Ishikawa (cell line): ENCODE data around the gene FOXK1.

ENCODE experiments used
- CEBPB ChIP-seq: IDR thresholded peaks from 2 replicates; pipeline ENCODE4 v1.6.1; 2012
- CREB1 ChIP-seq: IDR thresholded peaks from 2 replicates; pipeline ENCODE4 v1.6.1; 2012; ENCODE audit warnings: low read depth
- EGR1 ChIP-seq: IDR thresholded peaks from 2 replicates; pipeline ENCODE4 v1.6.1; 2012
- EP300 ChIP-seq: IDR thresholded peaks from 2 replicates; pipeline ENCODE4 v1.6.1; 2012; ENCODE audit warnings: borderline replicate concordance
- FOXM1 ChIP-seq: IDR thresholded peaks from 2 replicates; pipeline ENCODE4 v1.6.1; 2012; ENCODE audit warnings: low read depth, borderline replicate concordance
- NFIC ChIP-seq: IDR thresholded peaks from 2 replicates; pipeline ENCODE4 v1.6.1; 2012
- RAD21 ChIP-seq: IDR thresholded peaks from 2 replicates; pipeline ENCODE4 v1.6.1; 2012; ENCODE audit warnings: low read depth
- REST ChIP-seq: IDR thresholded peaks from 2 replicates; pipeline ENCODE4 v1.6.1; 2012; ENCODE audit warnings: low read depth, mild to moderate bottlenecking
- TAF1 ChIP-seq: IDR thresholded peaks from 2 replicates; pipeline ENCODE4 v1.6.1; 2012; ENCODE audit warnings: low read depth, mild to moderate bottlenecking
- TCF12 ChIP-seq: IDR thresholded peaks from 2 replicates; pipeline ENCODE4 v1.6.1; 2012; ENCODE audit warnings: low read depth
- TEAD4 ChIP-seq: IDR thresholded peaks from 2 replicates; pipeline ENCODE4 v1.6.1; 2012
- YY1 ChIP-seq: IDR thresholded peaks from 2 replicates; pipeline ENCODE4 v1.6.1; 2012; ENCODE audit warnings: low read depth
- ZBTB7A ChIP-seq: IDR thresholded peaks from 2 replicates; pipeline ENCODE4 v1.6.1; 2012; ENCODE audit warnings: low read depth
- TF ChIP-seq, protein P1 (sequence below): IDR thresholded peaks from 2 replicates; pipeline ENCODE4 v1.6.1; 2012
- TF ChIP-seq, protein P2 (sequence below): IDR thresholded peaks from 2 replicates; pipeline ENCODE4 v1.6.1; 2012

FOXK1 gene

DNA sequence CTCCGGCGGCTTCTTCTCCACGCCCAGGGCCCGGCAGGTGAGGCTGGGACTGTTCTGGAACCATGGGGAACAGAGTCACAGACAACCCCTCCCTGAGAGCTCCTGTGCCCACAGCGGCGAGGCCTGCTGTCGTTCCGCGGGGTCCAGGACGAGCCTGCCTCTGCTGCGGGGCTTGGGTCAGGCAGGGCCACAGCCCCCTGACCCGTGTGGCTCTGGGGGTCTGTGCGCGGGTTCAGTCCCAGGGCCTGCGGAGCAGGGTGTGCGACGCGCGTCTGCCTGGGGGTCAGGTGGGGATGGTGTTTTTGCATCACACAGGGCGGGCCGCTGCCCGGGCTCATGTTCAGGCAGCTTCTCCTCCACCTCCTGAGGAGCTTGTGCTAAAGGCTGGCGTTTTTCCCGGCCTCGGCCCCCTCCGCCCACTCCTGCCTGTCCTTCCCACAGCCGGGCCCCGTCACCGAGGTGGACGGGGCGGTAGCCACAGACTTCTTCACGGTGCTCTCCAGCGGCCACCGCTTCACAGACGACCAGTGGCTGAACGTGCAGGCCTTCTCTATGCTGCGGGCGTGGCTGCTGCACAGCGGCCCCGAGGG is 101.8 kb downstream of the FOXK1 start:
- TF ChIP-seq FOXM1 = no peak
- TF ChIP-seq CREB1 = no peak
- no peak for TF ChIP-seq NFIC
- no peak for TF ChIP-seq YY1
- TF ChIP-seq, protein P1, sequence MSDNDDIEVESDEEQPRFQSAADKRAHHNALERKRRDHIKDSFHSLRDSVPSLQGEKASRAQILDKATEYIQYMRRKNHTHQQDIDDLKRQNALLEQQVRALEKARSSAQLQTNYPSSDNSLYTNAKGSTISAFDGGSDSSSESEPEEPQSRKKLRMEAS = no peak
- TF ChIP-seq TCF12 = no peak
- TF ChIP-seq TAF1 = no peak
- no peak for TF ChIP-seq RAD21
- no peak for TF ChIP-seq CEBPB
- TF ChIP-seq EP300 = no peak
- TF ChIP-seq ZBTB7A = no peak
- no peak for TF ChIP-seq EGR1
- TF ChIP-seq REST = no peak
- no peak for TF ChIP-seq TEAD4
- TF ChIP-seq, protein P2, sequence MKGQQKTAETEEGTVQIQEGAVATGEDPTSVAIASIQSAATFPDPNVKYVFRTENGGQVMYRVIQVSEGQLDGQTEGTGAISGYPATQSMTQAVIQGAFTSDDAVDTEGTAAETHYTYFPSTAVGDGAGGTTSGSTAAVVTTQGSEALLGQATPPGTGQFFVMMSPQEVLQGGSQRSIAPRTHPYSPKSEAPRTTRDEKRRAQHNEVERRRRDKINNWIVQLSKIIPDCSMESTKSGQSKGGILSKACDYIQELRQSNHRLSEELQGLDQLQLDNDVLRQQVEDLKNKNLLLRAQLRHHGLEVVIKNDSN = no peak

- TF ChIP-seq TEAD4 (no peak), CREB1 (no peak), FOXM1 (no peak), TCF12 (no peak), EGR1 (no peak), EP300 (no peak), RAD21 (no peak), TAF1 (no peak), NFIC (no peak), ZBTB7A (no peak), REST (no peak)
- TF ChIP-seq, protein P1 = no peak
These were observed 102.7 kb downstream of the FOXK1 start for GRCh38 chr7:4784799-4785198.

GRCh38 chr7:4785371-4785770 is 103.3 kb downstream of the FOXK1 start:
- no peak for TF ChIP-seq TAF1
- no peak for TF ChIP-seq REST
- TF ChIP-seq NFIC = no peak
- TF ChIP-seq, protein P2 = no peak
- TF ChIP-seq YY1 = no peak
- no peak for TF ChIP-seq CEBPB
- TF ChIP-seq, protein P1 = no peak
- no peak for TF ChIP-seq EGR1
- TF ChIP-seq RAD21 = no peak
- no peak for TF ChIP-seq CREB1
- no peak for TF ChIP-seq EP300
- no peak for TF ChIP-seq ZBTB7A
- no peak for TF ChIP-seq FOXM1
- no peak for TF ChIP-seq TCF12

- TF ChIP-seq REST (no peak), TEAD4 (no peak), EP300 (no peak), CREB1 (no peak), RAD21 (no peak), CEBPB (no peak), FOXM1 (no peak), NFIC (no peak), TAF1 (no peak), EGR1 (no peak), YY1 (no peak), ZBTB7A (no peak), TCF12 (no peak)
- TF ChIP-seq, protein P2 = no peak
- TF ChIP-seq, protein P1 = no peak
These were observed 103.9 kb downstream of the FOXK1 start for GRCh38 chr7:4786015-4786414.
